ENCODE results near the gene ABCC3. TPM values are rescaled to one million over a fixed set of nuclear protein-coding genes. Genes with fewer than 3 reads are reported as not detected.

ABCC3 gene
- total and polyA plus RNA-seq, 8 donors, result 30.9 to 120 (median 50.3) TPM

GRCh38 chr17:50594128-50594823 is 40.4 kb upstream of the ABCC3 start:
- H3K4me1 ChIP-seq, result peaks cover 0 to 6% of the 10 kb centered on the region in 2 donors
- no peak overlapping the region for H3K27ac ChIP-seq
- no peak for DNase-seq
- H3K36me3 ChIP-seq, result no peaks in the 10 kb centered on the region
- H3K27me3 ChIP-seq, result no peaks in the 10 kb centered on the region
- TF ChIP-seq CTCF (IDR thresholded peaks at IDR 0.05), result no peak
- ATAC-seq, result no peak
- H3K9me3 ChIP-seq, result no peaks in the 10 kb centered on the region
- no peak overlapping the region for H3K4me3 ChIP-seq
- intact Hi-C loops (cut with DNase I), result no loop called here

- no peak overlapping the region for H3K4me3 ChIP-seq
Observed at GRCh38 chr17:50594892-50595291, 39.8 kb upstream of the ABCC3 start.

GRCh38 chr17:50596191-50597037 is 38.3 kb upstream of the ABCC3 start:
- DNase-seq (peak in 1 of 4 donors; percentile 69), ATAC-seq (no peak)
- no peak overlapping the region for H3K27ac ChIP-seq
- intact Hi-C loops (cut with DNase I), result no loop called here
- no peaks in the 10 kb centered on the region for H3K36me3 ChIP-seq
- H3K4me3 ChIP-seq, result no peak overlapping the region
- peak in 1 of 2 donors; percentile 23 for TF ChIP-seq CTCF (IDR thresholded peaks at IDR 0.05)
- no peaks in the 10 kb centered on the region for H3K9me3 ChIP-seq
- no peaks in the 10 kb centered on the region for H3K27me3 ChIP-seq
- H3K4me1 ChIP-seq, result no peaks in the 10 kb centered on the region

More at GRCh38 chr17:50594892-50595291, 39.8 kb upstream of the ABCC3 start:
- DNase-seq (peak in 1 of 4 donors; percentile 50), ATAC-seq (no peak)
- no peak overlapping the region for H3K27ac ChIP-seq
- intact Hi-C loops (cut with DNase I), result no loop called here
- no peak for TF ChIP-seq CTCF (IDR thresholded peaks at IDR 0.05)
- no peaks in the 10 kb centered on the region for H3K27me3 ChIP-seq
- H3K36me3 ChIP-seq, result no peaks in the 10 kb centered on the region
- H3K9me3 ChIP-seq, result no peaks in the 10 kb centered on the region
- H3K4me1 ChIP-seq, result peaks cover 0 to 2% of the 10 kb centered on the region in 2 donors

GRCh38 chr17:50598487-50598886 is 36.2 kb upstream of the ABCC3 start:
- H3K4me3 ChIP-seq, result no peak overlapping the region
- ATAC-seq, result no peak

More at GRCh38 chr17:50598487-50598886, 36.2 kb upstream of the ABCC3 start:
- Histone ChIP-seq H3K27ac (no peak overlapping the region), H3K9me3 (no peaks in the 10 kb centered on the region), H3K27me3 (no peaks in the 10 kb centered on the region), H3K36me3 (no peaks in the 10 kb centered on the region), H3K4me1 (no peaks in the 10 kb centered on the region)
- DNase-seq, result no peak
- no peak for TF ChIP-seq CTCF (IDR thresholded peaks at IDR 0.05)
- intact Hi-C loops (cut with DNase I), result no loop called here
